Tibial nerve (tissue), 4 donors: ENCODE measurements around the gene MUC12.

Experiments
- EP300 ChIP-seq, 2 donors: sonication (generic); formaldehyde crosslinking; IDR thresholded peaks; one replicate each; pipeline ENCODE4 v1.6.1; 2017; ENCODE audit warnings: antibody characterized with exemption in 2 of 2, mild to moderate bottlenecking in 1 of 2
- POLR2A ChIP-seq, 2 donors: fragments of 450-650 bp; IDR thresholded peaks; one replicate each; pipeline ENCODE4 v1.6.1; 2017; ENCODE audit warnings: antibody characterized with exemption in 2 of 2, mild to moderate bottlenecking in 2 of 2, moderate library complexity in 2 of 2
- TF ChIP-seq, protein P1 (sequence below), 5 experiments: fragments of 200-600 bp in 3 of 5; fragments of 450-650 bp in 2 of 5; sonication (generic) in 3 of 5; IDR thresholded peaks; one replicate each; pipeline ENCODE4 v1.5.1; 2016 to 2019; ENCODE audit warnings: antibody characterized with exemption in 5 of 5, mild to moderate bottlenecking in 3 of 5, moderate library complexity in 2 of 5

DNA sequence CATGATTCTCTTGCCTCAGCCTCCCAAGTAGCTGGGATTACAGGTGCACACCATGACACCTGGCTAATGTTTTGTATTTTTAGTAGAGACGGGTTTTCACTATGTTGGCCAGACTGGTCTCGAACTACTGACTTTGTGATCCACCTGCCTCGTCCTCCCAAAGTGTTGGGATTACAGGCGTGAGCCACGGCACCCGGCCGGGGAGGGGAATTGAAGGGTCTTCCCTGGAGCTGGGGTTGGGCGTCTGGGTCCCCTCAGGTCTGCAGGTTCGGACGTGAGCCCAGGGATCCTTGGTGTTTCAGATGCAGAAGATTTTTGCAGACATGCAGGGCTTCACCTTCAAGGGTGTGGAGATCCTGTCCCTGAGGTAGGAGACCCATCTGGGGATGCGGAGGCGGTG is 6.0 kb upstream of the MUC12 start:
- TF ChIP-seq, protein P1, sequence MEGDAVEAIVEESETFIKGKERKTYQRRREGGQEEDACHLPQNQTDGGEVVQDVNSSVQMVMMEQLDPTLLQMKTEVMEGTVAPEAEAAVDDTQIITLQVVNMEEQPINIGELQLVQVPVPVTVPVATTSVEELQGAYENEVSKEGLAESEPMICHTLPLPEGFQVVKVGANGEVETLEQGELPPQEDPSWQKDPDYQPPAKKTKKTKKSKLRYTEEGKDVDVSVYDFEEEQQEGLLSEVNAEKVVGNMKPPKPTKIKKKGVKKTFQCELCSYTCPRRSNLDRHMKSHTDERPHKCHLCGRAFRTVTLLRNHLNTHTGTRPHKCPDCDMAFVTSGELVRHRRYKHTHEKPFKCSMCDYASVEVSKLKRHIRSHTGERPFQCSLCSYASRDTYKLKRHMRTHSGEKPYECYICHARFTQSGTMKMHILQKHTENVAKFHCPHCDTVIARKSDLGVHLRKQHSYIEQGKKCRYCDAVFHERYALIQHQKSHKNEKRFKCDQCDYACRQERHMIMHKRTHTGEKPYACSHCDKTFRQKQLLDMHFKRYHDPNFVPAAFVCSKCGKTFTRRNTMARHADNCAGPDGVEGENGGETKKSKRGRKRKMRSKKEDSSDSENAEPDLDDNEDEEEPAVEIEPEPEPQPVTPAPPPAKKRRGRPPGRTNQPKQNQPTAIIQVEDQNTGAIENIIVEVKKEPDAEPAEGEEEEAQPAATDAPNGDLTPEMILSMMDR (IDR thresholded peaks at IDR 0.05): no peak
- TF ChIP-seq EP300 (IDR thresholded peaks at IDR 0.05): no peak
- TF ChIP-seq POLR2A (IDR thresholded peaks at IDR 0.05): no peak
